ENCODE results near the gene ITGA4. TPM values are rescaled to one million over a fixed set of nuclear protein-coding genes. Genes with fewer than 3 reads are reported as not detected.
A peak's percentile ranks its signal among the peaks of the same experiment; 100 is the strongest.

ITGA4 gene
- total and polyA plus RNA-seq, 2 donors (not counting 1 experiment from before 2014, with no cell fraction given), result 69.2 to 169 TPM

- Mint-ChIP-seq H3K4me1 (peaks cover 65% of the 10 kb centered on the region), H3K4me3 (peak overlapping the region; percentile 90), H3K27me3 (no peaks in the 10 kb centered on the region), H3K9me3 (ENCODE audit: insufficient read depth) (no peaks in the 10 kb centered on the region), H3K27ac (peak overlapping the region; percentile 99)
- Histone ChIP-seq H3K36me3 (replicated peaks in 1 of 2; ENCODE audit: control extremely low read depth in 1 of 2, control insufficient read depth in 1 of 2, extremely low read depth in 1 of 2, insufficient read depth in 2 of 2, low read length in 1 of 2) (peaks cover 0 to 10% of the 10 kb centered on the region in 2 experiments), H3K27ac (ENCODE audit: low read length in 2 of 2) (peak overlapping the region; percentile 95 to 100), H2AFZ (ENCODE audit: insufficient read depth, low read depth, low read length, poor library complexity, severe bottlenecking) (peak overlapping the region; percentile 85), H3K9ac (ENCODE audit: low read length) (peak overlapping the region; percentile 96), H3K4me3 (ENCODE audit: control extremely low read depth in 1 of 5, extremely low read depth in 1 of 5, insufficient read depth in 1 of 5, low read depth in 2 of 5, low read length in 4 of 5) (peak overlapping the region; percentile 90 to 97 (median 93)), H4K20me1 (ENCODE audit: control insufficient read depth, insufficient read depth, low read length, poor library complexity, severe bottlenecking) (peaks cover 9% of the 10 kb centered on the region), H3K4me1 (ENCODE audit: control insufficient read depth in 2 of 2, insufficient read depth in 2 of 2, low read length in 2 of 2) (peaks cover 39 to 45% of the 10 kb centered on the region in 2 donors), H3K9me3 (ENCODE audit: control extremely low read depth in 1 of 3, control insufficient read depth in 2 of 3, insufficient read depth in 1 of 3, low read length in 2 of 3) (no peaks in the 10 kb centered on the region), H3K4me2 (replicated peaks; ENCODE audit: low read depth, low read length, poor library complexity, severe bottlenecking) (peak overlapping the region; percentile 76), H3K79me2 (ENCODE audit: control insufficient read depth, insufficient read depth, low read length) (peaks cover 56% of the 10 kb centered on the region), H3K27me3 (replicated peaks in 1 of 4; ENCODE audit: control extremely low read depth in 1 of 4, control insufficient read depth in 3 of 4, insufficient read depth in 4 of 4, low read length in 3 of 4) (no peaks in the 10 kb centered on the region)
- WGBS (ENCODE audit: insufficient coverage), result under 1% methylated on average over 43 of the region's 45 CpGs
- ChIA-PET CTCF (interaction anchor here (0.6 to 7.9 kb wide), 34 partner anchors 10 to 387 kb away, joined by 3 to 252 read pairs (median 5); no protein-coding TSS in a partner anchor), POLR2A (interaction anchor here (0.9 to 3.4 kb wide), 5 partner anchors 9 to 153 kb away, joined by 3 to 24 read pairs (median 8); no protein-coding TSS in a partner anchor)
- intact Hi-C loops (cut with micrococcal nuclease), result loop anchor here (1.0 to 2.0 kb wide), 8 partner anchors 37 to 1451 kb away; partner anchors contain the start of genes CWC22, DNAJC10 and UBE2E3
- DNase-seq (no peak), ATAC-seq (ENCODE audit: low read depth) (peak; percentile 11)
- TF ChIP-seq CTCF (IDR thresholded peaks at IDR 0.05), result no peak
- no peak for TF ChIP-seq EZH2 (IDR thresholded peaks at IDR 0.05; ENCODE audit: borderline replicate concordance, insufficient read depth, low read depth, low read length, poor library complexity, severe bottlenecking)
Measured at GRCh38 chr2:181457741-181458425, 697 bp downstream of the ITGA4 start.

DNA sequence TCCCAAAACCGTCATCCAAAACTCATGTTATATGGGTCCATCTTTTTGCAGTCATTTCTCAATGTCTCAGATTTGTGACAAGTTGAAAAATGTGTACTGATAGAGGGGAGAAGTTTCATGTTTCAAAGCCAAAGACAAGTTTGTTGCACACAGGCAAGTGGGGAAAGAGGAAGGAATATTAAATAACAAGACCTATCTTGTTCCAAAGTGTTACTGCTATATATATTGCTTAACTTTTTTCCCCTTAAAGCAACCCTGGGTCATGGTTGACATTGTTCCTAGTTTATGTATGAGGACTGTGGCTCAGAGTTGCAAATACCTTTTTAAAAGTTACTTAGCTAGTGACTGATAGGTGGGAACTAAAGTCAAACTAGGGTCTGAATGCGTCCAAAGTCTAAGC lies 1.7 kb downstream of the ITGA4 start:
- Histone ChIP-seq H3K27ac (ENCODE audit: low read length in 2 of 2) (peak overlapping the region; percentile 95 to 100), H2AFZ (ENCODE audit: insufficient read depth, low read depth, low read length, poor library complexity, severe bottlenecking) (no peak overlapping the region), H4K20me1 (ENCODE audit: control insufficient read depth, insufficient read depth, low read length, poor library complexity, severe bottlenecking) (peaks cover 10% of the 10 kb centered on the region), H3K4me1 (ENCODE audit: control insufficient read depth in 2 of 2, insufficient read depth in 2 of 2, low read length in 2 of 2) (peaks cover 48 to 55% of the 10 kb centered on the region in 2 donors), H3K9me3 (ENCODE audit: control extremely low read depth in 1 of 3, control insufficient read depth in 2 of 3, insufficient read depth in 1 of 3, low read length in 2 of 3) (no peaks in the 10 kb centered on the region), H3K79me2 (ENCODE audit: control insufficient read depth, insufficient read depth, low read length) (peaks cover 65% of the 10 kb centered on the region), H3K9ac (ENCODE audit: low read length) (peak overlapping the region; percentile 96), H3K36me3 (replicated peaks in 1 of 2; ENCODE audit: control extremely low read depth in 1 of 2, control insufficient read depth in 1 of 2, extremely low read depth in 1 of 2, insufficient read depth in 2 of 2, low read length in 1 of 2) (peaks cover 0 to 19% of the 10 kb centered on the region in 2 experiments), H3K4me3 (ENCODE audit: control extremely low read depth in 1 of 5, extremely low read depth in 1 of 5, insufficient read depth in 1 of 5, low read depth in 2 of 5, low read length in 4 of 5) (peak overlapping the region; percentile 90 to 97 (median 93)), H3K27me3 (replicated peaks in 1 of 4; ENCODE audit: control extremely low read depth in 1 of 4, control insufficient read depth in 3 of 4, insufficient read depth in 4 of 4, low read length in 3 of 4) (no peaks in the 10 kb centered on the region), H3K4me2 (replicated peaks; ENCODE audit: low read depth, low read length, poor library complexity, severe bottlenecking) (peak overlapping the region; percentile 76)
- intact Hi-C loops (cut with micrococcal nuclease), result no loop called here
- DNase-seq (peak; percentile 23), ATAC-seq (ENCODE audit: low read depth) (no peak)
- ChIA-PET POLR2A (no interaction called here), CTCF (interaction anchor here (1.3 to 7.9 kb wide), 8 partner anchors 9 to 354 kb away, joined by 3 to 252 read pairs (median 22); no protein-coding TSS in a partner anchor)
- Mint-ChIP-seq H3K9me3 (ENCODE audit: insufficient read depth) (no peaks in the 10 kb centered on the region), H3K27ac (peak overlapping the region; percentile 99), H3K4me3 (peak overlapping the region; percentile 90), H3K27me3 (no peaks in the 10 kb centered on the region), H3K4me1 (peaks cover 75% of the 10 kb centered on the region)
- no CpG with 5 or more reads among the region's 2 CpGs for WGBS (ENCODE audit: insufficient coverage)
- TF ChIP-seq EZH2 (IDR thresholded peaks at IDR 0.05; ENCODE audit: borderline replicate concordance, insufficient read depth, low read depth, low read length, poor library complexity, severe bottlenecking), result no peak
- no peak for TF ChIP-seq CTCF (IDR thresholded peaks at IDR 0.05)

Data from B cell (primary cell).